ENCODE data around the gene EPS15. TPM values are rescaled to one million over a fixed set of nuclear protein-coding genes. Genes with fewer than 3 reads are reported as not detected.

Gene EPS15
- total and polyA plus RNA-seq, 4 experiments from 2014 or later, result 39.2 to 92.3 (median 77.6) TPM

- Mint-ChIP-seq H3K4me1 (peaks cover 5 to 8% (median 7%) of the 10 kb centered on the region in 4 donors), H3K36me3 (no peaks in the 10 kb centered on the region), H3K9me3 (peaks cover 0 to 2% (median 0%) of the 10 kb centered on the region in 8 donors), H3K27ac (peak overlapping the region in 1 of 7 donors; percentile 53), H3K27me3 (peaks cover 24 to 41% of the 10 kb centered on the region in 2 donors), H3K4me3 (no peak overlapping the region)
- Histone ChIP-seq H3K36me3 (ENCODE audit: insufficient read depth, low read length) (no peaks in the 10 kb centered on the region), H3K4me3 (ENCODE audit: low read length in 2 of 2) (no peak overlapping the region), H3K27ac (ENCODE audit: low read depth, low read length) (no peak overlapping the region), H3K4me1 (ENCODE audit: insufficient read depth, low read length) (peaks cover 6% of the 10 kb centered on the region), H3K27me3 (ENCODE audit: insufficient read depth, low read length) (peaks cover 31% of the 10 kb centered on the region), H3K9me3 (ENCODE audit: control insufficient read depth in 1 of 2, low read length in 2 of 2) (no peaks in the 10 kb centered on the region)
- intact Hi-C loops (cut with micrococcal nuclease), result no loop called here
- ChIA-PET CTCF (ENCODE audit: partially characterized antibody) (no interaction called here), POLR2A (ENCODE audit: partially characterized antibody) (no interaction called here)
- DNase-seq, result no peak
Observed at GRCh38 chr1:51342591-51343206, 176.4 kb downstream of the EPS15 start.

GRCh38 chr1:51341876-51342496 lies 177.1 kb downstream of the EPS15 start:
- Mint-ChIP-seq H3K27me3 (peaks cover 24 to 43% of the 10 kb centered on the region in 2 donors), H3K4me3 (no peak overlapping the region), H3K4me1 (peaks cover 5 to 8% (median 7%) of the 10 kb centered on the region in 4 donors), H3K27ac (no peak overlapping the region), H3K9me3 (peaks cover 0 to 2% (median 0%) of the 10 kb centered on the region in 8 donors), H3K36me3 (no peaks in the 10 kb centered on the region)
- intact Hi-C loops (cut with micrococcal nuclease), result no loop called here
- peaks cover 6% of the 10 kb centered on the region for H3K4me1 ChIP-seq (ENCODE audit: insufficient read depth, low read length)
- no peaks in the 10 kb centered on the region for H3K9me3 ChIP-seq (ENCODE audit: control insufficient read depth in 1 of 2, low read length in 2 of 2)
- peaks cover 31% of the 10 kb centered on the region for H3K27me3 ChIP-seq (ENCODE audit: insufficient read depth, low read length)
- POLR2A ChIA-PET (ENCODE audit: partially characterized antibody), result no interaction called here
- CTCF ChIA-PET (ENCODE audit: partially characterized antibody), result no interaction called here
- DNase-seq, result no peak
- no peak overlapping the region for H3K27ac ChIP-seq (ENCODE audit: low read depth, low read length)
- H3K36me3 ChIP-seq (ENCODE audit: insufficient read depth, low read length), result no peaks in the 10 kb centered on the region
- H3K4me3 ChIP-seq (ENCODE audit: low read length in 2 of 2), result no peak overlapping the region

- H3K4me3 ChIP-seq (ENCODE audit: low read length in 2 of 2), result no peak overlapping the region
- H3K9me3 Mint-ChIP-seq, result peaks cover 0 to 2% (median 0%) of the 10 kb centered on the region in 8 donors
- H3K4me1 ChIP-seq (ENCODE audit: insufficient read depth, low read length), result peaks cover 6% of the 10 kb centered on the region
- H3K4me3 Mint-ChIP-seq, result no peak overlapping the region
- H3K4me1 Mint-ChIP-seq, result peaks cover 5 to 8% (median 7%) of the 10 kb centered on the region in 4 donors
- peaks cover 19 to 37% of the 10 kb centered on the region in 2 donors for H3K27me3 Mint-ChIP-seq
- ChIA-PET POLR2A (ENCODE audit: partially characterized antibody) (no interaction called here), CTCF (ENCODE audit: partially characterized antibody) (interaction anchor here (0.6 to 1.0 kb wide), 2 partner anchors 54 to 429 kb away, joined by 3 read pairs; no protein-coding TSS in a partner anchor)
- no peaks in the 10 kb centered on the region for H3K36me3 Mint-ChIP-seq
- no peak overlapping the region for H3K27ac ChIP-seq (ENCODE audit: low read depth, low read length)
- no peaks in the 10 kb centered on the region for H3K36me3 ChIP-seq (ENCODE audit: insufficient read depth, low read length)
- no peak overlapping the region for H3K27ac Mint-ChIP-seq
- no peaks in the 10 kb centered on the region for H3K9me3 ChIP-seq (ENCODE audit: control insufficient read depth in 1 of 2, low read length in 2 of 2)
- peaks cover 25% of the 10 kb centered on the region for H3K27me3 ChIP-seq (ENCODE audit: insufficient read depth, low read length)
- DNase-seq, result no peak
- intact Hi-C loops (cut with micrococcal nuclease), result no loop called here
Observed at GRCh38 chr1:51340380-51340779, 178.7 kb downstream of the EPS15 start.

- Mint-ChIP-seq H3K36me3 (no peaks in the 10 kb centered on the region), H3K4me1 (no peaks in the 10 kb centered on the region), H3K27ac (no peak overlapping the region), H3K9me3 (peaks cover 0 to 2% (median 0%) of the 10 kb centered on the region in 8 donors), H3K27me3 (peaks cover 0 to 16% of the 10 kb centered on the region in 2 donors), H3K4me3 (no peak overlapping the region)
- no peak for DNase-seq
- no peaks in the 10 kb centered on the region for H3K27me3 ChIP-seq (ENCODE audit: insufficient read depth, low read length)
- ChIA-PET POLR2A (ENCODE audit: partially characterized antibody) (no interaction called here), CTCF (ENCODE audit: partially characterized antibody) (no interaction called here)
- H3K9me3 ChIP-seq (ENCODE audit: control insufficient read depth in 1 of 2, low read length in 2 of 2), result no peaks in the 10 kb centered on the region
- no peak overlapping the region for H3K27ac ChIP-seq (ENCODE audit: low read depth, low read length)
- intact Hi-C loops (cut with micrococcal nuclease), result no loop called here
- no peaks in the 10 kb centered on the region for H3K36me3 ChIP-seq (ENCODE audit: insufficient read depth, low read length)
- H3K4me1 ChIP-seq (ENCODE audit: insufficient read depth, low read length), result no peaks in the 10 kb centered on the region
- no peak overlapping the region for H3K4me3 ChIP-seq (ENCODE audit: low read length in 2 of 2)
Observed at GRCh38 chr1:51336711-51337110, 182.4 kb downstream of the EPS15 start.

- no peak for DNase-seq
- H3K27me3 ChIP-seq (ENCODE audit: insufficient read depth, low read length), result peaks cover 3% of the 10 kb centered on the region
- H3K9me3 ChIP-seq (ENCODE audit: control insufficient read depth in 1 of 2, low read length in 2 of 2), result no peaks in the 10 kb centered on the region
- no peak overlapping the region for H3K4me3 Mint-ChIP-seq
- H3K4me3 ChIP-seq (ENCODE audit: low read length in 2 of 2), result no peak overlapping the region
- peaks cover under 1% of the 10 kb centered on the region for H3K4me1 ChIP-seq (ENCODE audit: insufficient read depth, low read length)
- H3K9me3 Mint-ChIP-seq, result peaks cover 0 to 2% (median 0%) of the 10 kb centered on the region in 8 donors
- no peaks in the 10 kb centered on the region for H3K36me3 ChIP-seq (ENCODE audit: insufficient read depth, low read length)
- POLR2A ChIA-PET (ENCODE audit: partially characterized antibody), result no interaction called here
- CTCF ChIA-PET (ENCODE audit: partially characterized antibody), result no interaction called here
- no peak overlapping the region for H3K27ac ChIP-seq (ENCODE audit: low read depth, low read length)
- peaks cover 3 to 4% (median 3%) of the 10 kb centered on the region in 4 donors for H3K4me1 Mint-ChIP-seq
- peaks cover 0 to 2% of the 10 kb centered on the region in 2 donors for H3K36me3 Mint-ChIP-seq
- H3K27ac Mint-ChIP-seq, result no peak overlapping the region
- intact Hi-C loops (cut with micrococcal nuclease), result no loop called here
- H3K27me3 Mint-ChIP-seq, result peaks cover 4 to 16% of the 10 kb centered on the region in 2 donors
Observed at GRCh38 chr1:51336004-51336403, 183.1 kb downstream of the EPS15 start.

- H3K9me3 ChIP-seq (ENCODE audit: control insufficient read depth in 1 of 2, low read length in 2 of 2), result no peaks in the 10 kb centered on the region
- H3K27ac Mint-ChIP-seq, result peak overlapping the region in 1 of 7 donors; percentile 64
- intact Hi-C loops (cut with micrococcal nuclease), result no loop called here
- peaks cover 2% of the 10 kb centered on the region in 2 donors for H3K36me3 Mint-ChIP-seq
- H3K4me3 Mint-ChIP-seq, result peak overlapping the region; percentile 72 to 90 (median 83)
- H3K4me1 ChIP-seq (ENCODE audit: insufficient read depth, low read length), result peaks cover 5% of the 10 kb centered on the region
- H3K9me3 Mint-ChIP-seq, result peaks cover 0 to 3% (median 0%) of the 10 kb centered on the region in 8 donors
- no peak overlapping the region for H3K4me3 ChIP-seq (ENCODE audit: low read length in 2 of 2)
- POLR2A ChIA-PET (ENCODE audit: partially characterized antibody), result interaction anchor here (0.5 kb wide), 1 partner anchor 115 kb away, joined by 4 read pairs; no protein-coding TSS in a partner anchor
- CTCF ChIA-PET (ENCODE audit: partially characterized antibody), result no interaction called here
- peaks cover 3 to 13% (median 8%) of the 10 kb centered on the region in 4 donors for H3K4me1 Mint-ChIP-seq
- H3K27me3 ChIP-seq (ENCODE audit: insufficient read depth, low read length), result peaks cover 14% of the 10 kb centered on the region
- peaks cover 15 to 26% of the 10 kb centered on the region in 2 donors for H3K27me3 Mint-ChIP-seq
- H3K36me3 ChIP-seq (ENCODE audit: insufficient read depth, low read length), result no peaks in the 10 kb centered on the region
- H3K27ac ChIP-seq (ENCODE audit: low read depth, low read length), result no peak overlapping the region
- DNase-seq, result no peak
Observed at GRCh38 chr1:51331206-51332100, 187.6 kb downstream of the EPS15 start.
